ENCODE results near the gene ATCAY.
"Not testable (repeated sequence)": the region's sequence is repeated elsewhere in the genome, so short reads cannot be mapped to it uniquely, and the experiment has no call there.

Gene ATCAY

DNA sequence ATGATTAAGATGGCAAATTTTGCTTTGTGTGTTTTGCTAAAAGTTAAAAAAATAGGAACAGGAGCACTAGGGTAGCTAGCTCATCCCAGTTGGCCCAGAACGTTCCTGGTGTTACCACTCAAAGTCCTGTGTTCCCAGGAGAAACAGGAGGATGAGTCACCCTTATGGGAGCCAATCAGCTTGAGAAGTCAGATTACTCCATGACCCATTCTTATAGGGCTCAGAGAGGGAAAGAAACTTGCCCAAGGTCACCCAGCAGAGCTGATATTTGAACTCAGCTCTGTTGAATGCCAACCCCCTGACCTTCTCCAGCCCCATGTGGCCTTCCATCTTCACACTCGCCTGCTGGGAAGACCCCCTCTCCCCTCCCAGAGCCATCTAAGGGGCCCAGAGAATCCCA is 65.4 kb downstream of the ATCAY start:
- in situ Hi-C loops (cut with HindIII; ENCODE audit: low sequenced_read_pairs), result no loop called here

GRCh38 chr19:3947316-3947933 is 66.9 kb downstream of the ATCAY start:
- in situ Hi-C loops (cut with HindIII; ENCODE audit: low sequenced_read_pairs), result not testable (repeated sequence)

DNA sequence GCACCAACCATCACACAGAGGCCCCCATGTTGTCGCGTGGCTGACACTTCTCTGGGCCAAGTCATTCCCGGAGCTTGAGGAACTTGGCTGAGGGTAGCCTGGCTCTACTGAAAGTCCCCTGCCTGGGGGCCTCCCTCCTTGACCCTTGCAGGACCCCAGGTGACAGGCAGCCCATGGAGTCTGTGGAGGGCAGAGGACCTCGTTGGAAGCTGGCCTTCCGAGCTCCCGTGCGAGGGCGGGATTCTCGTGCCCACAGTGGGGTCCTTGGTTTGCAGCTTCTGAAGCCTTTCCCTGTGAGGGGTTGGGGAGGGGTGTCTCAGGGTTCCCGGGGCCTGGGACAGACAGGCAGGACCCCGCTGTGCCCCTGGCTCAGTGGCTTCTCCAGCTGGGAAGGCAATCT is 68.8 kb downstream of the ATCAY start:
- in situ Hi-C loops (cut with HindIII; ENCODE audit: low sequenced_read_pairs), result no loop called here

GRCh38 chr19:3949997-3950859 is 69.7 kb downstream of the ATCAY start:
- in situ Hi-C loops (cut with HindIII; ENCODE audit: low sequenced_read_pairs), result no loop called here

DNA sequence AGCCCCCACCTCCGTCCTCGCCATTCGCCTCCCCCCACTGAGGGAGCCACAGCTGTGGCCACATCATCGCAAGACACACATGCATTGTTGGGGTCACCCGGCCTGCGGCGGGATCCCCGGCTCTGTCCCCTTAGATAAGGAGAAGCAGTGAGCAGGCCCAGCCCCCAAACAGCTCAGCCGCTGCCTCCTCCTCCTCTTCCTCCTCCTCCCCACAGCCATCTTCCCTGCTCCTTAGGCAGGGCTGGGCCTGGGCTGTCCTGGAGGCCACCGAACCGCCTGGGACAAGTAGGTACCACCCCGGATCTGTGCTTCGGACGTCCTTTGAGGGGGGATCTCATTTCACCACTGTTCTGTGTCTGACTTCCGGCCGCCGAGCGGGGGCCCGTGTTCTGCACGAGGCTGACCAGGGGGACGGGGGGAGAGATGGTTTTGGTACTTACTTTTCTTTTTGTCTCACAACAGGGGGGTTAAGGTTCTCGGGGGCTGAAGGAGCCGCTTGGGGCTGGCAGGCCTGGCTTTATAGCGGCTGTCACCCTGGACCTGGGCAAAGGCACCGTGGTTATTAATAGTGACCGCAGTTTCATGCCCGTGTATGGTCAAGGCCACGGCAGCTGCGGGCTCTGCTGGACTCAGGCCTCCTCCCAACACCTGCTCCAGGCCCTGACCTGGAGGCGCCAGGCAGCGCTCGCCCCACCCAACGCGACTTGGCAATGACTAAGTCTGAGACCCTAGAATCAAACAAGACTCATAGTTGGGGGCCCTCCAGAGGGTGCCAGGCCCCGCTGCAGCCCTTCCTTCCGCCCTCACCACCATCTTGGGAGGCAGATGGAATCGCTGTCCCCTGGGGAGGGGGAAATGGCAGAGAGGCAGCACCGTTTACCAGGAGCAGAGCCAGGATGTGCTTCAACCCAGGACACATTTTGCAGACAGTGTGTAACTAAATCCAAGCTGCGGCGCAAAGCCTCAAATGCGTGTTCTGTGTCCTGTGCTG is 70.7 kb downstream of the ATCAY start:
- in situ Hi-C loops (cut with HindIII; ENCODE audit: low sequenced_read_pairs), result no loop called here

DNA sequence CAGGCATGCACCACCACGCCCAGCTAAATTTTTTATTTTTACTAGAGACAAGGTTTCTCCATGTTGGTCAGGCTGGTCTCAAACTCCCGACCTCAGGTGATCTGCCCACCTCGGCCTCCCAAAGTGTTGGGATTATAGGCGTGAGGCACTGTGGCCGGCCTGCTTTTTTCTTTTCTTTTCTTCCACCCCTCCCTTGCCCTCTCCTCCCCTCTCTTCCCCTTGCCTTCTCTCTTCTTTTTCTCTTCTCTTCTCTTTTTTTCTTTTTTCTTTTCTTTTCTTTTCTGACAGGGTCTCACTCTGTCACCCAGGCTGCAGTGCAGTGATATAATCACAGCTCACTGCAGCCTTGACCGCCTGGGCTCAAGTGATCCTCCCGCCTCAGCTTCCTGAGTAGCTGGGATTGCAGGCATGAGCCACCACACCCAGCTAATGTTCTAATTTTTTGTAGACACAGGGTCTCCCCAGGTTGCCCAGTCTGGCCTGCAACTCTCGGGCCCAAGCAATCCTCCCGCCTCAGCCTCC is 72.3 kb downstream of the ATCAY start:
- in situ Hi-C loops (cut with HindIII; ENCODE audit: low sequenced_read_pairs), result not testable (repeated sequence)

GRCh38 chr19:3954107-3954506 is 73.6 kb downstream of the ATCAY start:
- in situ Hi-C loops (cut with HindIII; ENCODE audit: low sequenced_read_pairs), result no loop called here

- in situ Hi-C loops (cut with HindIII; ENCODE audit: low sequenced_read_pairs), result not testable (repeated sequence)
These were observed 74.8 kb downstream of the ATCAY start for GRCh38 chr19:3955276-3955675.

GRCh38 chr19:3955688-3956087 is 75.2 kb downstream of the ATCAY start:
- in situ Hi-C loops (cut with HindIII; ENCODE audit: low sequenced_read_pairs), result no loop called here

GRCh38 chr19:3958836-3959765 is 78.6 kb downstream of the ATCAY start:
- in situ Hi-C loops (cut with HindIII; ENCODE audit: low sequenced_read_pairs), result no loop called here

DNA sequence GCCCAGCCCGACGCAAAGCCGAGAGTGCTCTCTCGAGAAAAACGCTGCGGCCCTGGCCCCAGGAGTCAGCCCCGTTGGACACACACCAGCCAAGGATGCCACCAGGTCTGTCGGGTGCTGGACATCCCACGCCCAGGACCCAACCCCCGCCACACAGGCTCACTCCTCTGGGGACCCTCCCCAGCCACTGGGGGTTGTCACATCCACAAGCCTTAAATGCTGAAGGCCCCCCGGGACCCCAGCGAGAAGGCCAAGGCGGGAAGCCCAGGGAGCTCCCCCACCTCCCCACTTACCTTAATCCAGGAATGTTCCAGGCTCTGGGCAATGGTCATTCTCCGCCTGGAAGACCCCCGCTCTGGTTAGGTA is 79.3 kb downstream of the ATCAY start:
- in situ Hi-C loops (cut with HindIII; ENCODE audit: low sequenced_read_pairs), result no loop called here

GRCh38 chr19:3961007-3961406 is 80.5 kb downstream of the ATCAY start:
- in situ Hi-C loops (cut with HindIII; ENCODE audit: low sequenced_read_pairs), result no loop called here

DNA sequence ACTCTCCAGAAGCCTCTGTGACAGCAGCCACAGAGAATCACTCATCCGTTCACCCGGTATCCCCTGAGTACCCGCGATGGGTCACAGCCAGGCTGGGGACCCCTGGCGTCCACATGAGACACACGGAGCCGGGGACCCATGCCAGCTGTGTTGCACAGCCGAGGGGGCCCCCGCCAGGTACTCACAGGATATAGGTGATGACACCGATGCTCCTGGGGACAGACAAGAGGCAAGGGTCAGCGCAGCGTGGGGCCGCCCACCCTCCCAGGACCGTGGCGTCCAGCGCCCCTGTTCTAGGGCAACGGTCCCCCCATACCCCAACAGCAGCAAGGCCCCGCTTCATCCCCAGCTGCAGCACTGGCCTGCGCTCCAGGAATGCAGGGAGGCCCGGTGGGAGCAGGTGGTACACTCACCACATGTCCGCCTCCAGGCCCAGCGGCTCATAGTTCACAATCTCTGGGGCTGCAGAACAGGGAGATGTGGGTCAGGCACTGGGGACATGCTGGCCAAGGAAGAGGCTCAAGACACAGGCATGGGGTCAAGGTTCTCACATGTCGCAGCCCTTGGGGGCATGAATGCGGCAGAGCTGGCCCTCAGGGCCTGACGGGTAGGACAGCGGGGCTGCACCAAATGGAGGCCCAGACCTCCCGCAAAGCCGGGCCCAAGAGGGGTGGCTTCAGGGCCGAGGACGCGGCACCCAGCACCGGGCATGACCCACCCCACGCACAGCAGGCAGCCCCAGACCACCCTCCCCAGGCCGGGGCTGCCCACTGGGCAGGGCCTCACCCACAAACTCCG is 83.2 kb downstream of the ATCAY start:
- in situ Hi-C loops (cut with HindIII; ENCODE audit: low sequenced_read_pairs), result no loop called here

DNA sequence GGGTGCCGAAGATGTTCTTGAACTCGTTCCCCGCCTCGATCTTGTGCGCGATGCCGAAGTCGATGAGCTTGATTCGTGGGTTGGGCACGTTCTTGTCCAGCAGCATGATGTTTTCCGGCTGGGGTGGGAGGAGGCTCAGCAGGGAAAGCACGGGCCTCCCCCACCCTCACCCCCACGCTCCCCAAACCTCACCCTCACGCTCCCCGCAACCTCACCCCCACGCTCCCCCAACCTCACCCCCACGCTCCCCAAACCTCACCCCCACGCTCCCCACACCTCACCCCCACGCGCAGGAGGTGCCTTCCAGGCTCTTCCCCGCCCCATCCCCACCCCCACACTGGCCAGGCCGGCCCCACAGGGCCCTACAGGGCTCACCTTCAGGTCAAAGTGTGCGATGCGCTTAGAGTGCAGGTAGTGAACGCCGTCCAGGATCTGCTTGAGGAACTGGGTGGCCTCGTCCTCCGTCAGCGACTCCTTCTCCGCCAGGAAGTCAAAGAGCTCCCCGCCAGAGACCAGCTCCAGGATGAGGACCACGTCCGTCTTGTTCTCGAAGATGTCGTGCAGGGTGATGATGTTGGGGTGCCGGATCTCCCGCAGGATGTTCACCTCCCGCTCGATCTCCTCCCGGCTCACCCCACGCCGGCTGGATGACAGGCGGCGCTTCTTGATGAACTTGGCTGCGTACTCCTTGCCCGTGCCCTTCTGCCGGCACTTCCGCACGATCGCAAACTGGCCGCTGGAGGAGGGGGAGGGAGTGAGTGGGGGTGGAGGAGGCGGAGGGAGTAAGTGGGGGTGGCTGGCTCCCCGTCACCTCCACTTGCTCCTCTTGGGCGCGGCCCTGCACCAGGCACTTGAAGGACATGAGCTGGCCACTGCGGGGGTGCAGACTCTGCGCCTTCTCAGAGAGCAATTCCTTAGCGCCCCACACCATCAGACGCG is 84.0 kb downstream of the ATCAY start:
- in situ Hi-C loops (cut with HindIII; ENCODE audit: low sequenced_read_pairs), result no loop called here

DNA sequence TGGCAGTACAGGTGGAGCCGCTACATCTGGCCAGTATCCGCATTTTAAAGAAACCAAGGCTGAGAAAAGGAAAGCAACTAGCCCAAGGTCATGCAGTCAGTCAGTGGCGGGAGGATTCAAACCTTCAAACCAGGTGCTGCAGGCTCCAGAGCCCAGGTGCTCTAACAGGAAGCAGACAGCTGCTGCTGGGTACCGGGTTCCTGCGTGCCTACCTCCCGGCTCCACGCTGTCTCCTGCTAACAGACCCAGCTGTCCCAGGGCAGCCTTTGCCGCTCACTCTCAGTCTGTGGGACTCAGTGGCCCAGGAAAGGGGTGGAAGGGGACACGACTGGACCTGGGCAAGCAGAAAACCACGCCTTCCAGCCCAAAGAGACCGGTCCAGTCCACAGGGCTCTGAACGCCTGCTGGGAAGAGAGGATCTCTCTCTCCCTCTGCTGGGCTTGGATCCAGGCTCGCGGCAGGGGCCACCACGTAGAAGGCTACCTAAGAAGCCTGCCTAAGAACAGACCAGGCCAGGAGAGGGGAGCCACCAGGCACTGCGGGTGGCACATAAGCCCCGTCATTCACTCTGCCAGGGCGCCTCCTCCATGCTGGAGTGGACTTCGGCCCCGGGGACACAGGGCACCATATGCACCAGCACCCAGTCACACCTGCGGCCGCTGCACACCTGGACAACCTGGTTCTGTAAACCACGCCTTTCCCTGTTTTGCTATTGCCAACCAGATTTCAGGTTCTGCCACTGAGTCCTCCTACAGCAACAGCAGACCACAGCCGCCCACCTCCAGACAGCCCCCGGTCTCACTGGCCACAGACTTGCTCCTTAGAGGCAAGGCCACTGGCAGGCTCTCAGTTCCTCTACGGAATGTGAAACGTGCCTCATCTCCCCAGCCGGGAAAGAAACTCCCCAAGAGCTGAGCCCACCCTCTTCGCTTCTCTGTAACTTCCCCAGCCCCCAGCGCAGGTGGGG is 85.8 kb downstream of the ATCAY start:
- in situ Hi-C loops (cut with HindIII; ENCODE audit: low sequenced_read_pairs), result no loop called here

GRCh38 chr19:3967983-3968382 is 87.5 kb downstream of the ATCAY start:
- in situ Hi-C loops (cut with HindIII; ENCODE audit: low sequenced_read_pairs), result not testable (repeated sequence)

Measured in DLD1 (cell line).